Fibroblast of skin of left quadriceps (primary cell): Measurements from ENCODE around the gene COMMD8.

ENCODE experiments used
- DNase-seq, 2 experiments: peaks; one replicate each; pipeline ENCODE4 v3.0.0-alpha.2; 2013; ENCODE audit warnings: low read depth in 2 of 2

COMMD8 gene

GRCh38 chr4:47471591-47471990, 8.1 kb upstream of the COMMD8 start:
- no peak for DNase-seq

- no peak for DNase-seq
Measured at GRCh38 chr4:47471064-47471463, 7.6 kb upstream of the COMMD8 start.

GRCh38 chr4:47469951-47470350, 6.4 kb upstream of the COMMD8 start:
- no peak for DNase-seq

GRCh38 chr4:47468706-47469365, 5.3 kb upstream of the COMMD8 start:
- DNase-seq, result no peak

- DNase-seq, result no peak
Measured at GRCh38 chr4:47466056-47466785, 2.7 kb upstream of the COMMD8 start.

GRCh38 chr4:47465004-47465403, 1.5 kb upstream of the COMMD8 start:
- no peak for DNase-seq

- no peak for DNase-seq
Measured at GRCh38 chr4:47462799-47463234, 685 bp downstream of the COMMD8 start.

- DNase-seq, result peak; percentile 40 to 49
Measured at GRCh38 chr4:47451657-47452056, 11.8 kb downstream of the COMMD8 start.

- no peak for DNase-seq
Measured at GRCh38 chr4:47444031-47444430, 19.5 kb downstream of the COMMD8 start.

GRCh38 chr4:47442980-47443379, 20.5 kb downstream of the COMMD8 start:
- DNase-seq, result no peak

- DNase-seq, result no peak
Measured at GRCh38 chr4:47434931-47435330, 28.6 kb downstream of the COMMD8 start.

GRCh38 chr4:47432749-47433148, 30.8 kb downstream of the COMMD8 start:
- DNase-seq, result no peak

GRCh38 chr4:47427935-47428334, 35.6 kb downstream of the COMMD8 start:
- no peak for DNase-seq

- DNase-seq, result no peak
Measured at GRCh38 chr4:47425628-47426027, 37.9 kb downstream of the COMMD8 start.

GRCh38 chr4:47419296-47419695, 44.2 kb downstream of the COMMD8 start:
- DNase-seq, result no peak

GRCh38 chr4:47418147-47418546, 45.4 kb downstream of the COMMD8 start:
- no peak for DNase-seq

GRCh38 chr4:47415719-47416118, 47.8 kb downstream of the COMMD8 start:
- DNase-seq, result no peak

GRCh38 chr4:47413521-47413920, 50.0 kb downstream of the COMMD8 start:
- no peak for DNase-seq

- no peak for DNase-seq
Measured at GRCh38 chr4:47410271-47410670, 53.2 kb downstream of the COMMD8 start.

- DNase-seq, result no peak
Measured at GRCh38 chr4:47406408-47406807, 57.1 kb downstream of the COMMD8 start.
